Muscle layer of duodenum (tissue), 2 donors: ENCODE data around the gene DCAF12.
"Not testable (repeated sequence)": the region's sequence is repeated elsewhere in the genome, so short reads cannot be mapped to it uniquely, and the experiment has no call there.

Experiments
- H3K27ac ChIP-seq: one replicate; pipeline ENCODE4 v1.7.0; 2013; ENCODE audit warnings: mild to moderate bottlenecking, low read length
- H3K27me3 ChIP-seq: one replicate; pipeline ENCODE4 v1.7.0; 2013; ENCODE audit warnings: low read depth, mild to moderate bottlenecking, control low read depth, low read length
- H3K36me3 ChIP-seq, 2 donors: one replicate each; pipeline ENCODE4 v1.7.0; 2013; ENCODE audit warnings: low read length in 2 of 2, control low read depth in 1 of 2, mild to moderate bottlenecking in 1 of 2; ENCODE audit not compliant: insufficient read depth in 2 of 2, control insufficient read depth in 1 of 2
- H3K4me1 ChIP-seq, 2 donors: one replicate each; pipeline ENCODE4 v1.7.0; 2013; ENCODE audit warnings: low read length in 2 of 2, mild to moderate bottlenecking in 2 of 2, control low read depth in 1 of 2, moderate library complexity in 1 of 2; ENCODE audit not compliant: insufficient read depth in 2 of 2, control insufficient read depth in 1 of 2
- H3K4me3 ChIP-seq, 2 donors: one replicate each; pipeline ENCODE4 v1.7.0; 2013; ENCODE audit warnings: low read length in 2 of 2, low read depth in 1 of 2, mild to moderate bottlenecking in 1 of 2
- H3K9me3 ChIP-seq, 2 donors: one replicate each; pipeline ENCODE4 v1.7.0; 2013; ENCODE audit warnings: low read length in 2 of 2, control low read depth in 1 of 2, mild to moderate bottlenecking in 1 of 2; ENCODE audit not compliant: control insufficient read depth in 1 of 2
- donor health status: healthy.

The DCAF12 gene

DNA sequence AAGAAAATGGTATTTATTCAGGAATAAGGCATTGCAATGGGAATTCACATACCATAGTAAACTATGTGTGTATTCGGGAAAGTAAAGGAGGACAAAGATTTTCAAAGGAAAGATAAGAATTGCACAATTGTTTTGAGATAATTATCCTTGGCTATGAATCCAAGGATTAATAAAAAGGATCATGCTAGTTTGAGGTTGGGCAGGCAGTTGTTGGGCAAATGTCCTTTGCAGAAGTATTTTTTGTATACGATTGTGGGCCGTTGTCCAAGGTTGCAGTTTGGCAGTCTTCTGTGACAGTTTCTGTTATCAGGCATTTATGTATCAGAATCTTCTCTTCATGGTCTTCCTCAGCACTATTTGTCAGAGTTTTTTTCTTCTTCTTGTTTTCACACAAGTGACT is 67.2 kb downstream of the DCAF12 start:
- no peaks in the 10 kb centered on the region for H3K36me3 ChIP-seq
- H3K27me3 ChIP-seq, result no peaks in the 10 kb centered on the region
- H3K27ac ChIP-seq, result no peak overlapping the region
- H3K4me1 ChIP-seq, result no peaks in the 10 kb centered on the region
- no peak overlapping the region for H3K4me3 ChIP-seq
- no peaks in the 10 kb centered on the region for H3K9me3 ChIP-seq

- H3K36me3 ChIP-seq, result no peaks in the 10 kb centered on the region
- peaks cover 15 to 18% of the 10 kb centered on the region in 2 donors for H3K4me1 ChIP-seq
- H3K27ac ChIP-seq, result peak overlapping the region; percentile 96
- H3K9me3 ChIP-seq, result no peaks in the 10 kb centered on the region
- H3K4me3 ChIP-seq, result peak overlapping the region; percentile 91
- H3K27me3 ChIP-seq, result no peaks in the 10 kb centered on the region
These were observed 76.7 kb downstream of the DCAF12 start for GRCh38 chr9:34049630-34050384.

- Histone ChIP-seq H3K4me1 (peaks cover 15 to 18% of the 10 kb centered on the region in 2 donors), H3K4me3 (peak within 1 kb of the TSS; percentile 91), H3K36me3 (no peaks in the 10 kb centered on the region), H3K27me3 (no peaks in the 10 kb centered on the region), H3K9me3 (no peaks in the 10 kb centered on the region), H3K27ac (peak within 1 kb of the TSS; percentile 96)
These were observed 77.5 kb downstream of the DCAF12 start, which contains the start of gene UBAP2 for GRCh38 chr9:34048727-34049629. TSS of gene UBAP2 (minus strand) at chr9:34048887. CDS start at chr9:34017148, 31,739 bp downstream.

GRCh38 chr9:34047864-34048726 is 78.4 kb downstream of the DCAF12 start:
- Histone ChIP-seq H3K4me1 (peaks cover 15 to 18% of the 10 kb centered on the region in 2 donors), H3K36me3 (no peaks in the 10 kb centered on the region), H3K9me3 (no peaks in the 10 kb centered on the region), H3K4me3 (peak overlapping the region; percentile 91), H3K27ac (peak overlapping the region; percentile 96), H3K27me3 (no peaks in the 10 kb centered on the region)

DNA sequence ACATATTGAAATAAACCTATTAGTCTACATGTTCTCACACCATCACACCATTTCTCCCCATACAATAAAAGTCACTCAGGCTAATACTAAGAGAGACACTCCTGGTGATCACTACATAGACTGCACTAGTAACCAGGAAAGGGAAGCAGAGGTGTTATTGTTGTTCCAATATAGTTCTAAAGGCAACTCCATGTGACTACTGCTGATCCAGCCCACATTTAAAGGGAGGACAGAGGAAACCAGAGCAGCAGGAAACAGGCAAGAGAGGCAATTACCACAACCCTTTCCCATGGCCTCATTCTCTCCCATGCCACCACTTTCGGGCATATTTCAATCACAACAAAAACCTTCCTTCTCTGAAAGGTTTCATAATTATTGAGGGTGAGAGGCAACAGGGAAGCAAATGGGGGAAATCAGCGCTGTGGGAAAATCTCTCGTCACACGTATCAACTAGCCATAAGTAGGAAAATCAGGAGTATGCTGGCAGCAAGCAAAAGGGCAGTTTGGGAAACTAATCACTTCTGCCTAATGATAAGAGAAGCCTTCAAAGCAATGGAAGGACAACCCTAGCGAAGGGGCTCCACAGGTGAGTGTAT is 79.6 kb downstream of the DCAF12 start:
- Histone ChIP-seq H3K27ac (no peak overlapping the region), H3K36me3 (no peaks in the 10 kb centered on the region), H3K9me3 (no peaks in the 10 kb centered on the region), H3K4me1 (peaks cover 15 to 18% of the 10 kb centered on the region in 2 donors), H3K27me3 (no peaks in the 10 kb centered on the region), H3K4me3 (peak overlapping the region; percentile 91)

DNA sequence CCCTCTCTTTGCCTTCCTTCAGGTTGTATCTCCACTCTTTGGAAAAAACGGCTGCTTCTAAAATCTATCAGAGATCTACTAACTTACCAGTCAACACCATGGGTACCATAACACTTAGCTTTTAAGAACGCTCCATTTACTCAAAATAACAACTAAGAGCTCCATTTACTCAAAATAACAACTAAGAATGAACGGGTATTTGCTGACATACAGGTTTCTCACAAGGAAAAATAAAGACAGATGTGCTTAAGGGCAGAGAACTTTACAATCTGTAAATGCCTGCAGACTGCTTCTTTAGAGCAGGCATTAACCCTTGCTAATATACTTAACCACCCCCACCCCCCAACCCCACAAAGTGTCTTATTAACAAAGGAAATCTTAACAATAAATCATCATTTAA is 80.6 kb downstream of the DCAF12 start:
- Histone ChIP-seq H3K4me3 (no peak overlapping the region), H3K27ac (no peak overlapping the region), H3K4me1 (peaks cover 15 to 18% of the 10 kb centered on the region in 2 donors), H3K36me3 (no peaks in the 10 kb centered on the region), H3K27me3 (no peaks in the 10 kb centered on the region), H3K9me3 (no peaks in the 10 kb centered on the region)

GRCh38 chr9:34042074-34042473 is 84.4 kb downstream of the DCAF12 start:
- H3K4me1 ChIP-seq, H3K36me3 ChIP-seq, H3K4me3 ChIP-seq, H3K27ac ChIP-seq, H3K27me3 ChIP-seq, H3K9me3 ChIP-seq: not testable (repeated sequence)

- H3K27ac ChIP-seq, H3K36me3 ChIP-seq, H3K9me3 ChIP-seq, H3K27me3 ChIP-seq, H3K4me1 ChIP-seq, H3K4me3 ChIP-seq: not testable (repeated sequence)
These were observed 87.6 kb downstream of the DCAF12 start for GRCh38 chr9:34038851-34039250.

DNA sequence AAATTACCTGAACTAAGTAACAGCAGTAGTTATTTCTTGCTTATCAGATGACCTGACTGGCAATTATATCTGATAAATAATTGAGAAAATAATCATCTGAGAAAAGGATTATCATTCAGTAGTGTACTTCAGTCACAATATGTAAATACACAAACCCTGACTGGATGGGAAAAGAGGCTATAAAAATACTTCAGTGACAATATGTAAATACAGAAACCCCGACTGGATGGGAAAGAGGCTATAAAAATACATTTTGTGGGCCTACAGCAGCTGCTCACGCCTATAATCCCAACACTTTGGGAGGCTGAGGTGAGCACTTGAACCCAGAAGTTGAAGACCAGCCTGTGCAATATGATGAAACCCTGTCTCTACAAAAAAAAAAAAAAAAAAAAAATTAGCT is 88.9 kb downstream of the DCAF12 start:
- H3K4me1 ChIP-seq, result peaks cover 0 to 3% of the 10 kb centered on the region in 2 donors
- no peak overlapping the region for H3K4me3 ChIP-seq
- H3K27me3 ChIP-seq, result no peaks in the 10 kb centered on the region
- H3K9me3 ChIP-seq, result no peaks in the 10 kb centered on the region
- H3K36me3 ChIP-seq, result no peaks in the 10 kb centered on the region
- H3K27ac ChIP-seq, result no peak overlapping the region

GRCh38 chr9:34036625-34037024 is 89.9 kb downstream of the DCAF12 start:
- Histone ChIP-seq H3K27ac (no peak overlapping the region), H3K4me3 (no peak overlapping the region)

More at GRCh38 chr9:34036625-34037024, 89.9 kb downstream of the DCAF12 start:
- Histone ChIP-seq H3K36me3 (no peaks in the 10 kb centered on the region), H3K4me1 (peaks cover 0 to 3% of the 10 kb centered on the region in 2 donors), H3K9me3 (no peaks in the 10 kb centered on the region), H3K27me3 (no peaks in the 10 kb centered on the region)
